ENCODE results near the gene TNFSF15.

Gene TNFSF15

DNA sequence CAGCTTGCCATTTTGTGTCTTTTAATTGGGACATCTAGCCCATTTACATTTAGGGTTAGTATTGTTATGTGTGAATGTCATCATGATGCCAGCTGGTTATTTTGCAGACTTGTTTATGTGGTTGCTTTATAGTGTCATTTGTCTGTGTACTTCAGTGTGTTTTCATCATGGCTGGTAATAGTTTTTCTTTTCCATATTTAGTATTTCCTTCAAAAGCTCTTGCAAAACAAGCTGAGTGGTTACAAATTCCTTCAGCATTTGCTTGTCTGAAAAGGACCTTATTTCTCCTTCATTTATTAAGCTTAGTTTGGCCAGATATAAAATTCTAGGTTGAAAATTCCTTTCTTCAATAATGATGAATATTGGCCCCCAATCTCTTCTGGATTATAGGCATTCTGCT, 28.5 kb upstream of the TNFSF15 start:
- TF ChIP-seq CTCF (IDR thresholded peaks at IDR 0.05; ENCODE audit: low read depth, low read length, missing control alignments) = no peak
- DNase-seq (ENCODE audit: low read depth) = no peak
- H3K4me3 ChIP-seq (ENCODE audit: low read depth, low read length) = no peak overlapping the region

- no peak for TF ChIP-seq CTCF (IDR thresholded peaks at IDR 0.05; ENCODE audit: low read depth, low read length, missing control alignments)
- DNase-seq (ENCODE audit: low read depth) = no peak
- no peak overlapping the region for H3K4me3 ChIP-seq (ENCODE audit: low read depth, low read length)
These were observed 24.7 kb upstream of the TNFSF15 start for GRCh38 chr9:114830546-114830945.

GRCh38 chr9:114829574-114830440, 24.0 kb upstream of the TNFSF15 start:
- no peak for DNase-seq (ENCODE audit: low read depth)
- TF ChIP-seq CTCF (IDR thresholded peaks at IDR 0.05; ENCODE audit: low read depth, low read length, missing control alignments) = no peak
- H3K4me3 ChIP-seq (ENCODE audit: low read depth, low read length) = no peak overlapping the region

DNA sequence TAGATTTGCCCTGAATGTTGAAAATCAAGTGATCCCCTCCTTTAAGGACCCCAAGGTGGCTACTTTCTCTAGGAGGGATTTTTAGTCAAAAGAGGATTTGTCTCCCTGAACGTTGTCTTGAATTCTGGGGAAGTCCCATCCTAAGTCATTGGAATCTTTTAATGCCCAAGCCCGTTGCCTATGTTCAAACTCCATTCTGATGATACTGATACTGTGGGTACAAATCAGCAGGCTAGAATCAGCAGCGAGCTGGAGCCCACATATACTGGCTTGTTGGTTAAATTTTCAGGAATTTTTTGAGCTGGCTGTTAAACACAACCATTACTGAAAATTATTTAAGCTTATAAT, 22.4 kb upstream of the TNFSF15 start:
- DNase-seq (ENCODE audit: low read depth) = no peak
- TF ChIP-seq CTCF (IDR thresholded peaks at IDR 0.05; ENCODE audit: low read depth, low read length, missing control alignments) = no peak
- no peak overlapping the region for H3K4me3 ChIP-seq (ENCODE audit: low read depth, low read length)

GRCh38 chr9:114827641-114828302, 21.9 kb upstream of the TNFSF15 start:
- H3K4me3 ChIP-seq (ENCODE audit: low read depth, low read length) = no peak overlapping the region
- DNase-seq (ENCODE audit: low read depth) = no peak
- TF ChIP-seq CTCF (IDR thresholded peaks at IDR 0.05; ENCODE audit: low read depth, low read length, missing control alignments) = no peak

DNA sequence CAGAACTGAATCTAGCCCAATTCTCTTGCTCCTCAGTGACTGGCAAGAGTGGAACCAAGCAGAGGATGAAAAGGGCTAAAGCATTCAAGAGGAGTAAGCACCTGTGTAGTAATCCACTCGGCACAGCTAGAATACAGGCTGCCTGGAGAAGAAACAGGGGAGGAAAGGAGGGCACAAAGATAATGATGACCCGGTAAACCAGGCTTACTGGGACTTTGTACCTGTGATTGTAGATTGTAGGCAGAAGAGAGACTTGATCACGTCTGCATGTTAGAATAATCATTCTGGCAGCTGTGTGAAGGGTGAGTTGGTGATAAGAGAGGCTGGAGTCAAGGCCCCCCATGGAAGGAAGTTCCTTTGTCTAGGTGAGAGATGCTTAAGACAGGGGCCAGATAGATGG, 20.6 kb upstream of the TNFSF15 start:
- DNase-seq (ENCODE audit: low read depth) = no peak
- no peak for TF ChIP-seq CTCF (IDR thresholded peaks at IDR 0.05; ENCODE audit: low read depth, low read length, missing control alignments)
- no peak overlapping the region for H3K4me3 ChIP-seq (ENCODE audit: low read depth, low read length)
